HepG2 (cell line): ENCODE data around the gene ZNF782. TPM values are rescaled to one million over a fixed set of nuclear protein-coding genes. Genes with fewer than 3 reads are reported as not detected.

ENCODE experiments used
- ARHGAP35 ChIP-seq: sonication (generic); formaldehyde crosslinking; IDR thresholded peaks from 2 replicates; pipeline ENCODE4 v1.9.0; 2022; ENCODE audit warnings: mild to moderate bottlenecking, inconsistent platforms, moderate library complexity, missing genetic modification reagents, borderline replicate concordance
- CHD4 ChIP-seq: fragments of 200-600 bp; sonication (generic); IDR thresholded peaks from 2 replicates; pipeline ENCODE4 v1.7.0; 2017; ENCODE audit warnings: mild to moderate bottlenecking, low read length, borderline replicate concordance
- FOXP4 ChIP-seq: sonication (generic); formaldehyde crosslinking; IDR thresholded peaks from 2 replicates; pipeline ENCODE4 v1.4.0; 2020; ENCODE audit warnings: missing genetic modification reagents
- HHEX ChIP-seq: IDR thresholded peaks from 2 replicates; pipeline ENCODE4 v1.6.1; 2016; ENCODE audit warnings: control low read depth
- HOXA3 ChIP-seq: sonication (generic); formaldehyde crosslinking; IDR thresholded peaks from 2 replicates; pipeline ENCODE4 v1.5.0; 2020; ENCODE audit warnings: missing genetic modification reagents
- KLF12 ChIP-seq: sonication (generic); formaldehyde crosslinking; IDR thresholded peaks from 2 replicates; pipeline ENCODE4 v1.4.0; 2020; ENCODE audit warnings: missing genetic modification reagents, borderline replicate concordance
- MEF2D ChIP-seq: sonication (generic); formaldehyde crosslinking; IDR thresholded peaks from 2 replicates; pipeline ENCODE4 v1.5.1; 2020; ENCODE audit warnings: mild to moderate bottlenecking, missing genetic modification reagents
- MIXL1 ChIP-seq: IDR thresholded peaks from 2 replicates; pipeline ENCODE4 v1.6.1; 2016
- RAD21 ChIP-seq: fragments of 450-650 bp; formaldehyde crosslinking; IDR thresholded peaks from 2 replicates; pipeline ENCODE4 v1.5.0; 2020; ENCODE audit warnings: mild to moderate bottlenecking
- TFDP1 ChIP-seq: IDR thresholded peaks from 2 replicates; pipeline ENCODE4 v1.6.1; 2016; ENCODE audit warnings: missing compliant biosample characterization, missing genetic modification reagents, borderline replicate concordance
- YEATS2 ChIP-seq: sonication (generic); formaldehyde crosslinking; IDR thresholded peaks from 2 replicates; pipeline ENCODE4 v1.4.0; 2020; ENCODE audit warnings: missing genetic modification reagents, borderline replicate concordance
- ZNF10 ChIP-seq: sonication (generic); formaldehyde crosslinking; IDR thresholded peaks from 2 replicates; pipeline ENCODE4 v1.4.0; 2020; ENCODE audit warnings: mild to moderate bottlenecking, low read depth, missing genetic modification reagents, borderline replicate concordance
- ZNF281 ChIP-seq: sonication (generic); formaldehyde crosslinking; IDR thresholded peaks from 2 replicates; pipeline ENCODE4 v1.4.0; 2020; ENCODE audit warnings: missing genetic modification reagents, borderline replicate concordance
- ZNF598 ChIP-seq: sonication (generic); formaldehyde crosslinking; IDR thresholded peaks from 2 replicates; pipeline ENCODE4 v1.5.1; 2020; ENCODE audit warnings: mild to moderate bottlenecking, missing genetic modification reagents, borderline replicate concordance
- ZNF776 ChIP-seq: sonication (generic); formaldehyde crosslinking; IDR thresholded peaks from 2 replicates; pipeline ENCODE4 v1.4.0; 2020; ENCODE audit warnings: mild to moderate bottlenecking, missing genetic modification reagents
- polyA plus RNA-seq, 8 experiments: library from polyadenylated mRNA; depleted of rRNA in 3 of 8; stranded (reverse) in 7 of 8; unstranded in 1 of 8; fragments of >200 nt; fragmentation: Illumina TruSeq in 4 of 8; extraction: Trizol in 4 of 8; gene quantifications; 2 replicates each; pipeline versions ENCODE4 v1.2.1 to v1.2.3, GENCODE V29; 2011 to 2016; ENCODE audit warnings: low read depth in 4 of 8, missing spikeins in 1 of 8, mixed read lengths in 1 of 8; ENCODE audit not compliant: insufficient read depth in 1 of 8
- total RNA-seq, 5 experiments: library from RNA; depleted of rRNA; stranded (reverse); fragments of >200 nt; fragmentation: Illumina TruSeq; extraction: Trizol; gene quantifications; 2 replicates each; pipeline ENCODE4 v1.2.3, GENCODE V29; 2016; ENCODE audit warnings: low read depth in 1 of 5
- TF ChIP-seq, protein P1 (sequence below): sonication (generic); formaldehyde crosslinking; IDR thresholded peaks from 2 replicates; pipeline ENCODE4 v1.5.1; 2020; ENCODE audit warnings: mild to moderate bottlenecking, moderate library complexity, missing genetic modification reagents
- TF ChIP-seq, protein P2 (sequence below): IDR thresholded peaks from 2 replicates; pipeline ENCODE4 v1.6.1; 2012; ENCODE audit warnings: low read depth, low read length, improper control_type of control experiment

Gene ZNF782
- total and polyA plus RNA-seq, 2 of the 13 experiments (the other 11 are each of a cell fraction or from before 2014, with no cell fraction given), result 1.4 to 4.9 TPM

GRCh38 chr9:96856363-96857286 is 2.3 kb upstream of the ZNF782 start (continued):
- TF ChIP-seq, protein P1, sequence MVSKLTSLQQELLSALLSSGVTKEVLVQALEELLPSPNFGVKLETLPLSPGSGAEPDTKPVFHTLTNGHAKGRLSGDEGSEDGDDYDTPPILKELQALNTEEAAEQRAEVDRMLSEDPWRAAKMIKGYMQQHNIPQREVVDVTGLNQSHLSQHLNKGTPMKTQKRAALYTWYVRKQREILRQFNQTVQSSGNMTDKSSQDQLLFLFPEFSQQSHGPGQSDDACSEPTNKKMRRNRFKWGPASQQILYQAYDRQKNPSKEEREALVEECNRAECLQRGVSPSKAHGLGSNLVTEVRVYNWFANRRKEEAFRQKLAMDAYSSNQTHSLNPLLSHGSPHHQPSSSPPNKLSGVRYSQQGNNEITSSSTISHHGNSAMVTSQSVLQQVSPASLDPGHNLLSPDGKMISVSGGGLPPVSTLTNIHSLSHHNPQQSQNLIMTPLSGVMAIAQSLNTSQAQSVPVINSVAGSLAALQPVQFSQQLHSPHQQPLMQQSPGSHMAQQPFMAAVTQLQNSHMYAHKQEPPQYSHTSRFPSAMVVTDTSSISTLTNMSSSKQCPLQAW (CRISPR knock-in tag), result peak; percentile 49; the same call in 1 of the 2 replicates
- TF ChIP-seq YEATS2 (peak; percentile 20; the same call in 1 of the 2 replicates), RAD21 (CRISPR knock-in tag) (peak; percentile 88), ZNF776 (CRISPR knock-in tag) (no peak), HOXA3 (CRISPR knock-in tag) (peak; percentile 32; the same call in 1 of the 2 replicates), ZNF10 (CRISPR knock-in tag) (no peak), FOXP4 (CRISPR knock-in tag) (peak; percentile 78), TFDP1 (CRISPR knock-in tag) (0 out of 2 replicates have a peak, but pooled peaks have one; percentile 11), ARHGAP35 (no peak), CHD4 (peak; percentile 64; the same call in 1 of the 2 replicates), HHEX (CRISPR knock-in tag) (0 out of 2 replicates have a peak, but pooled peaks have one; percentile 14), MIXL1 (peak; percentile 53), ZNF598 (CRISPR knock-in tag) (no peak), MEF2D (peak; percentile 14; the same call in 1 of the 2 replicates), KLF12 (CRISPR knock-in tag) (no peak), ZNF281 (CRISPR knock-in tag) (no peak)
- TF ChIP-seq, protein P2, sequence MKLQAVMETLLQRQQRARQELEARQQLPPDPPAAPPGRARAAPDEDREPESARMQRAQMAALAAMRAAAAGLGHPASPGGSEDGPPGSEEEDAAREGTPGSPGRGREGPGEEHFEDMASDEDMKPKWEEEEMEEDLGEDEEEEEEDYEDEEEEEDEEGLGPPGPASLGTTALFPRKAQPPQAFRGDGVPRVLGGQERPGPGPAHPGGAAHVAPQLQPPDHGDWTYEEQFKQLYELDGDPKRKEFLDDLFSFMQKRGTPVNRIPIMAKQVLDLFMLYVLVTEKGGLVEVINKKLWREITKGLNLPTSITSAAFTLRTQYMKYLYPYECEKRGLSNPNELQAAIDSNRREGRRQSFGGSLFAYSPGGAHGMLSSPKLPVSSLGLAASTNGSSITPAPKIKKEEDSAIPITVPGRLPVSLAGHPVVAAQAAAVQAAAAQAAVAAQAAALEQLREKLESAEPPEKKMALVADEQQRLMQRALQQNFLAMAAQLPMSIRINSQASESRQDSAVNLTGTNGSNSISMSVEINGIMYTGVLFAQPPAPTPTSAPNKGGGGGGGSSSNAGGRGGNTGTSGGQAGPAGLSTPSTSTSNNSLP, result peak; percentile 12; the same call in 1 of the 2 replicates
